ENCODE measurements around the gene RNF20. TPM values are rescaled to one million over a fixed set of nuclear protein-coding genes. Genes with fewer than 3 reads are reported as not detected.

RNF20 gene
- total RNA-seq, 2 donors from 2014 or later: 24.7 to 31.0 TPM

DNA sequence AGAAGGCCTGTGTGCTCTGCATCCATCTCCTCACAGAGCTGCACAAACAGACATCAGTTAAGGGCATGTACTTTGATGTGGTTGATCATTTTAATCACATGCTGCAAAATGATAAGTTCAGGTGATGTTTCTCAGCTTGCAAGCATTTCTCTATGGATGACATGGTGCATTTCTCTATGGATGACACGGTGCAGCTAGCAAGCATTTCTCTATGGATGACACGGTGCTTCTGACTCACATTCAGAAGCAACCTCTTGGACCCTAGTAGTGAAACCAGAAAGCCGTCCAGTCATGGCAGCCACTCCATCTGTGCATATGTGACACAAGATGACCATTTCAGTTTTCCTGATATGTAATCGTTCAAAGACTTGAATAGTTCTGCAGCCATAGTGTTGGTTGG, 24.1 kb upstream of the RNF20 start:
- peaks cover 10 to 20% of the 10 kb centered on the region in 2 donors for H3K4me1 ChIP-seq (ENCODE audit: control insufficient read depth in 1 of 2, low read depth in 2 of 2)
- TF ChIP-seq, protein P1, sequence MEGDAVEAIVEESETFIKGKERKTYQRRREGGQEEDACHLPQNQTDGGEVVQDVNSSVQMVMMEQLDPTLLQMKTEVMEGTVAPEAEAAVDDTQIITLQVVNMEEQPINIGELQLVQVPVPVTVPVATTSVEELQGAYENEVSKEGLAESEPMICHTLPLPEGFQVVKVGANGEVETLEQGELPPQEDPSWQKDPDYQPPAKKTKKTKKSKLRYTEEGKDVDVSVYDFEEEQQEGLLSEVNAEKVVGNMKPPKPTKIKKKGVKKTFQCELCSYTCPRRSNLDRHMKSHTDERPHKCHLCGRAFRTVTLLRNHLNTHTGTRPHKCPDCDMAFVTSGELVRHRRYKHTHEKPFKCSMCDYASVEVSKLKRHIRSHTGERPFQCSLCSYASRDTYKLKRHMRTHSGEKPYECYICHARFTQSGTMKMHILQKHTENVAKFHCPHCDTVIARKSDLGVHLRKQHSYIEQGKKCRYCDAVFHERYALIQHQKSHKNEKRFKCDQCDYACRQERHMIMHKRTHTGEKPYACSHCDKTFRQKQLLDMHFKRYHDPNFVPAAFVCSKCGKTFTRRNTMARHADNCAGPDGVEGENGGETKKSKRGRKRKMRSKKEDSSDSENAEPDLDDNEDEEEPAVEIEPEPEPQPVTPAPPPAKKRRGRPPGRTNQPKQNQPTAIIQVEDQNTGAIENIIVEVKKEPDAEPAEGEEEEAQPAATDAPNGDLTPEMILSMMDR (IDR thresholded peaks at IDR 0.05): no peak
- no peak overlapping the region for H3K4me3 ChIP-seq
- DNase-seq (ENCODE audit: low spot score) (no peak), ATAC-seq (ENCODE audit: insufficient number of reproducible peaks, low FRiP score, low read depth) (no peak)
- no peak overlapping the region for H3K27ac ChIP-seq
- no peaks in the 10 kb centered on the region for H3K27me3 ChIP-seq (replicated peaks; ENCODE audit: insufficient read depth)
- no peaks in the 10 kb centered on the region for H3K9me3 ChIP-seq
- H3K36me3 ChIP-seq: no peaks in the 10 kb centered on the region

DNA sequence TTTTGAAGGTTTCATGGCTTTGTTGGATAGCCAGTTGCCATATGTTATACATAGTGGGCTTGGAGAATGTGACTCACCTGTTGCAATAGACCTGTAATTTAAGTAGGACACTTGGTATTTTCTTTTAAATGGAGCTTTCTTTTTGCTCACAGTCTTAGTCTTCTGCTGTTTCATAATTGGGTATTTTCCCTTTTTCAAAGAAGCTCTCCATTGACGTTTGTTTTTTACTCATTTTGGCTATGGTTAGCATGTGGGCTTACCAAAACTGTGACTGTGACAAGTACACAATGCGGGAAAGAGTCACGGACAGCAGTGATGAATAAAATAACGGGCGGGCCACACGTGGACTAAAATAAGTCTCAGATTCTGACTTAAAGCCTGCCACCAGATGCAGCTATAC, 23.2 kb upstream of the RNF20 start:
- H3K9me3 ChIP-seq: no peaks in the 10 kb centered on the region
- H3K27me3 ChIP-seq (replicated peaks; ENCODE audit: insufficient read depth): no peaks in the 10 kb centered on the region
- TF ChIP-seq, protein P1 (IDR thresholded peaks at IDR 0.05): no peak
- ATAC-seq (ENCODE audit: insufficient number of reproducible peaks, low FRiP score, low read depth) (no peak), DNase-seq (ENCODE audit: low spot score) (no peak)
- no peak overlapping the region for H3K27ac ChIP-seq
- no peak overlapping the region for H3K4me3 ChIP-seq
- no peaks in the 10 kb centered on the region for H3K36me3 ChIP-seq
- H3K4me1 ChIP-seq (ENCODE audit: control insufficient read depth in 1 of 2, low read depth in 2 of 2): peaks cover 11 to 26% of the 10 kb centered on the region in 2 donors

DNA sequence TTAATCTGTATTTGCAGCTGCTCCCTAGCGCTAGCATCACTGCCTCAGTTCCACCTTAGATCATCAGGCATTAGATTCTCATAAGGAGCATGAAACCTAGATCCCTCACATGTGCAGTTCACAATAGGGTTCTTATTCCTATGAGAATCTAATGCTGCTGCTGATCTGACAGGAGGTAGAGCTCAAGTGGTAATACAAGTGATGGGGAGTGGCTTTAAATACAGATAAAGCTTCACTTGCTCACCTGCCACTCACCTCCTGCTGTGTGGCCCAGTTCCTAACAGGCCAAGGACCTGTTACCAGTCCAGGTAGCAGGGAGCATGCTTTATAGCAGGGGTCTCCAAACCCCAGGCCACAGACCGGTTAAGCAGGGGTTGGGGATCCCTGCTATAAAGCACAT, 22.6 kb upstream of the RNF20 start:
- Histone ChIP-seq H3K27me3 (replicated peaks; ENCODE audit: insufficient read depth) (no peaks in the 10 kb centered on the region), H3K9me3 (no peaks in the 10 kb centered on the region), H3K36me3 (no peaks in the 10 kb centered on the region), H3K4me1 (ENCODE audit: control insufficient read depth in 1 of 2, low read depth in 2 of 2) (peaks cover 11 to 26% of the 10 kb centered on the region in 2 donors), H3K4me3 (no peak overlapping the region), H3K27ac (no peak overlapping the region)
- DNase-seq (ENCODE audit: low spot score) (no peak), ATAC-seq (ENCODE audit: insufficient number of reproducible peaks, low FRiP score, low read depth) (no peak)
- TF ChIP-seq, protein P1 (IDR thresholded peaks at IDR 0.05): no peak

DNA sequence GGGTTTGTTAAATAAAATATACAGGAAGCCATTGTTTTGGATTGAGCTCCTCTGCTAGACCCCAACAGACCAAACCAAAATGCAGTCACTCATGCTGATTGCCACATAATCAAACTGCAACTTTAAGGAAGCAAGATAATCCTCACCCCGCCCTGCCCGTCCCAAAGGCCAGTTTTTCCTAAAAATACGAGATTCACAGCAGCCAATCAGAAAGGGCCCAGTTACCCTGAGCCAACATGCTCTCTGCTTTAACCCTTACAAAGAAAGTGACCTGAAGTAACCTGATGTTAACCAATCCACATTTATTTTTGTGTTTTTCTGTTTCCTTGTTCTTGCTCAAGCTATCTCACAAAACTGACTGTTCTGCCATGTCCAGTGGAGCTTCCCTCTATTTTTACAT, 21.5 kb upstream of the RNF20 start:
- H3K27me3 ChIP-seq (replicated peaks; ENCODE audit: insufficient read depth): no peaks in the 10 kb centered on the region
- H3K4me3 ChIP-seq: no peak overlapping the region
- DNase-seq (ENCODE audit: low spot score) (no peak), ATAC-seq (ENCODE audit: insufficient number of reproducible peaks, low FRiP score, low read depth) (no peak)
- peaks cover 11 to 26% of the 10 kb centered on the region in 2 donors for H3K4me1 ChIP-seq (ENCODE audit: control insufficient read depth in 1 of 2, low read depth in 2 of 2)
- no peaks in the 10 kb centered on the region for H3K36me3 ChIP-seq
- no peak overlapping the region for H3K27ac ChIP-seq
- TF ChIP-seq, protein P1 (IDR thresholded peaks at IDR 0.05): no peak
- H3K9me3 ChIP-seq: no peaks in the 10 kb centered on the region

DNA sequence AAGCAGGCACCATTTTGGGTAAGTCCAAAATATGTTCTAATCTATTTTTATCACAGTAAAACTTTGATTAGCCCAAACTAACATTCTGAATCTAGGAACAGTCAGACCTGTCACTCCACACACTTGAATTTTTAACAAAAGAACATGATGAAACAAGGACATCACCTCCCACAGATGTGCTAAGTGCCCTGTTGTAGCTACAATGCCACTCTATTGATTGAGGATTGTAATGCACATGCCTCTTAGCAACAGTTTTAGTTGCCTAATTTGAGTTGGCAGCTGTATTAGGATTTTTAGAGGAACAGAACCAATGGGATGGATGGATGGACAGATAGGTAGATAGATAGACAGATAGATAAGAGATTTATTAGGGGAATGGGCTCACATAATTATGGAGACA, 20.3 kb upstream of the RNF20 start:
- H3K36me3 ChIP-seq: no peaks in the 10 kb centered on the region
- H3K27ac ChIP-seq: peak overlapping the region; percentile 28 to 68
- TF ChIP-seq, protein P1 (IDR thresholded peaks at IDR 0.05): no peak
- DNase-seq (ENCODE audit: low spot score) (no peak), ATAC-seq (ENCODE audit: insufficient number of reproducible peaks, low FRiP score, low read depth) (no peak)
- peaks cover 11 to 26% of the 10 kb centered on the region in 2 donors for H3K4me1 ChIP-seq (ENCODE audit: control insufficient read depth in 1 of 2, low read depth in 2 of 2)
- no peak overlapping the region for H3K4me3 ChIP-seq
- no peaks in the 10 kb centered on the region for H3K9me3 ChIP-seq
- H3K27me3 ChIP-seq (replicated peaks; ENCODE audit: insufficient read depth): no peaks in the 10 kb centered on the region
